Suprapubic skin (tissue), 3 donors: ENCODE data around the gene LDHAL6A.

Experiments
- POLR2A ChIP-seq, 2 donors: fragments of 450-650 bp; IDR thresholded peaks; one replicate each; pipeline ENCODE4 v1.6.1; 2017; ENCODE audit warnings: antibody characterized with exemption in 2 of 2, mild to moderate bottlenecking in 2 of 2, moderate library complexity in 2 of 2
- TF ChIP-seq, protein P1 (sequence below), 2 donors: fragments of 200-600 bp in 1 of 2; fragments of 450-650 bp in 1 of 2; sonication (generic) in 1 of 2; IDR thresholded peaks; one replicate each; pipeline ENCODE4 v1.5.1; 2016 to 2019; ENCODE audit warnings: antibody characterized with exemption in 2 of 2, mild to moderate bottlenecking in 1 of 2, moderate library complexity in 1 of 2

DNA sequence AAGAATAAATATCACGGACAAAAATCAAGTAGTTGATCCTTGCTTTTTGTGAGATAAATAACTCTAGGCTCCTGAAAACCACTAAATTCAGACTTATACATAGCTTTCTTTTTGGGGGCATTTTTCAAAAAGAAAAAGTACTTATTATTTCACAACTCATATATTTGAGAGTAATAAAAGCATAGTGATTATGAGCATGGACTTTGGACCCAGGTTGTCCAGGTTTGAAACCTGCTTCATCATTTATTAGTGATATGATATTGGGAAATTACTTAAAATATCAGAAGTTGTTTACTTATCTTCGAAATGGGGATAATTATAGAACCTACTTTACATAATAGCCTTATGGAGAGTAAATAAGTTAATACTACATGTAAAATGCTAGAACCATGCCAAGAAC lies 17.0 kb upstream of the LDHAL6A start:
- TF ChIP-seq, protein P1, sequence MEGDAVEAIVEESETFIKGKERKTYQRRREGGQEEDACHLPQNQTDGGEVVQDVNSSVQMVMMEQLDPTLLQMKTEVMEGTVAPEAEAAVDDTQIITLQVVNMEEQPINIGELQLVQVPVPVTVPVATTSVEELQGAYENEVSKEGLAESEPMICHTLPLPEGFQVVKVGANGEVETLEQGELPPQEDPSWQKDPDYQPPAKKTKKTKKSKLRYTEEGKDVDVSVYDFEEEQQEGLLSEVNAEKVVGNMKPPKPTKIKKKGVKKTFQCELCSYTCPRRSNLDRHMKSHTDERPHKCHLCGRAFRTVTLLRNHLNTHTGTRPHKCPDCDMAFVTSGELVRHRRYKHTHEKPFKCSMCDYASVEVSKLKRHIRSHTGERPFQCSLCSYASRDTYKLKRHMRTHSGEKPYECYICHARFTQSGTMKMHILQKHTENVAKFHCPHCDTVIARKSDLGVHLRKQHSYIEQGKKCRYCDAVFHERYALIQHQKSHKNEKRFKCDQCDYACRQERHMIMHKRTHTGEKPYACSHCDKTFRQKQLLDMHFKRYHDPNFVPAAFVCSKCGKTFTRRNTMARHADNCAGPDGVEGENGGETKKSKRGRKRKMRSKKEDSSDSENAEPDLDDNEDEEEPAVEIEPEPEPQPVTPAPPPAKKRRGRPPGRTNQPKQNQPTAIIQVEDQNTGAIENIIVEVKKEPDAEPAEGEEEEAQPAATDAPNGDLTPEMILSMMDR (IDR thresholded peaks at IDR 0.05), result no peak
- TF ChIP-seq POLR2A (IDR thresholded peaks at IDR 0.05), result no peak
